HG02884 (cell line): ENCODE measurements around the gene AKAP13.
"Not testable (repeated sequence)": the region's sequence is repeated elsewhere in the genome, so short reads cannot be mapped to it uniquely, and the experiment has no call there.

Experiments
- ATAC-seq: cut with Tn5 transposase; IDR thresholded peaks from one replicate; pipeline ENCODE4 v1.9.1; 2021; ENCODE audit warnings: mild to moderate bottlenecking, moderate library complexity; ENCODE audit not compliant: unreplicated experiment

AKAP13 gene

GRCh38 chr15:85558848-85559247, 178.4 kb downstream of the AKAP13 start:
- ATAC-seq: no peak

GRCh38 chr15:85559530-85559929, 179.1 kb downstream of the AKAP13 start:
- no peak for ATAC-seq

- ATAC-seq: no peak
Observed at GRCh38 chr15:85562824-85563223, 182.4 kb downstream of the AKAP13 start.

GRCh38 chr15:85563328-85563727, 182.9 kb downstream of the AKAP13 start:
- no peak for ATAC-seq

DNA sequence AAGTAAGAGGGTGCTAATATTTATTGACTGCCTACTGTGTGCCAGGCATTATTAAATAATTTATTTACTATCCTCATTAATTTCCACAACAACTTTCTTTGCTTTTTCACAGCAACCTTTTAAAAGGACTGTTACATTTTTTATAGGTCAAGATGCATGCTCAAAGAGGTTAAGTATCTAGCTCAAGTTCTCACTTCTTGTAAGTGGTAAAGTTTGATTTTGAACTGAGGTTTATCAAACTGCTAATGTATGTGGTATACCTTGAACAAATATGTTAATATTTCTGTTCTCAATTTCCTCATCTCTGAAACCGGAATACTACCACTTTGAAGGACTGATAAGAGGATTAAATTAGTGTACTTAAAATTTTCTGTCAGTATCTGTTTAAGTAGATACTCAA, 183.3 kb downstream of the AKAP13 start:
- no peak for ATAC-seq

- no peak for ATAC-seq
Observed at GRCh38 chr15:85564686-85565085, 184.3 kb downstream of the AKAP13 start.

DNA sequence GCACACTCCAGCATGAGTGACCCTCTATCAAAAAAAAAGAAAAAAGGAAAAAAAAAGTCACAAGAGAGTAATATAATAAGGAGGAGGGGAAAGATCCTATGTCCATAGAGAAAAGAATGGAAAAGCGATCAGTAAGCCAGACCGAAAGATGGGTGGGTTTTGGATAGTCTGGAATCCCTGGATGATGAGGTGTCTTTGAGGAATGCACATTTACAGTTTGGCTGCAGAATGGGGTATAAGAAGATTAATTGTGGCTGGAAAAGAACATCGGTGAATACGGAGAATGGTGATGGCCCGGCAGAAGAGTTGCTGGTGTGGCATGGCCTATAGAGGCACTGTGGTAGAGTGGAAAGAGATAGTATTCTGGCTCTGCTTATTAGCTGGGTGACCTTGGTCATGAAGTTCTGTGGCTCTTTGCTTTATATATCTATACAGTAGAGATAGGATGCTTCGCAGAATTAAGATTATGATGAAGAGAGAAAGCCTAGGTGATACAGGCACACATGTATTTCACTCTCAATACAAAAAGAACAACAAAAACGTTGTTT, 187.9 kb downstream of the AKAP13 start:
- ATAC-seq: no peak

DNA sequence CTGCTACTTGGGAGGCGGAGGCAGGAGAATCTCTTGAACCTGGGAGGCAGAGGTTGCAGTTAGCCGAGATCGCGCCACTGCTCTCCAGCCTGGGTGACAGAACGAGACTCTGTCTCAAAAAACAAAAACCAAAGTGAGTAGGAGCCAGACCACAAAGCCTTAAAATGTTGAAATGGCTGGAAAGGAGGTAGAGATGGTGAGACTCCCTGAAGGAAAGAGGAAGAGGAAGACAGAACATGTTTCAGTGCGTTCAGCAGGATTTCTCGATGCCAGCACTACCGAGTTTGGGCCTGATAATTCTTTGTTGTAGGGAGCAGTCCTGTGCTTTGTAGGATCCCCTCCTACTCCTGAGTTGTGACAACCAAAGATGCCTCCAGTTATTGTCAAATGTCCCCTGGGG, 189.9 kb downstream of the AKAP13 start:
- ATAC-seq: no peak

GRCh38 chr15:85571780-85572179, 191.4 kb downstream of the AKAP13 start:
- no peak for ATAC-seq

- ATAC-seq: no peak
Observed at GRCh38 chr15:85576392-85576791, 196.0 kb downstream of the AKAP13 start.

- ATAC-seq: no peak
Observed at GRCh38 chr15:85578941-85579701, 198.7 kb downstream of the AKAP13 start.

DNA sequence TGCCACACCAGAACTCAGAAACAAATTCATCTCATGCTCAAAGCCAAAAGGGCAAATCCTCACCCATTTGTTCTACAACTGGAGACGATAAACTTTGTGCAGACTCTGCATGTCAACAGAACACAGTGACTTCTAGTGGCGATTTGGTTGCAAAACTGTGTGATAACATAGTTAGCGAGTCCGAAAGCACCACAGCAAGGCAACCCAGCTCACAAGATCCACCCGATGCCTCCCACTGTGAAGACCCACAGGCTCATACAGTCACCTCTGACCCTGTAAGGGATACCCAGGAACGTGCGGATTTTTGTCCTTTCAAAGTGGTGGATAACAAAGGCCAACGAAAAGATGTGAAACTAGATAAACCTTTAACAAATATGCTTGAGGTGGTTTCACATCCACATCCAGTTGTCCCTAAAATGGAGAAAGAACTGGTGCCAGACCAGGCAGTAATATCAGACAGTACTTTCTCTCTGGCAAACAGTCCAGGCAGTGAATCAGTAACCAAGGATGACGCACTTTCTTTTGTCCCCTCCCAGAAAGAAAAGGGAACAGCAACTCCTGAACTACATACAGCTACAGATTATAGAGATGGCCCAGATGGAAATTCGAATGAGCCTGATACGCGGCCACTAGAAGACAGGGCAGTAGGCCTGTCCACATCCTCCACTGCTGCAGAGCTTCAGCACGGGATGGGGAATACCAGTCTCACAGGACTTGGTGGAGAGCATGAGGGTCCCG, 199.7 kb downstream of the AKAP13 start:
- no peak for ATAC-seq

- ATAC-seq: no peak
Observed at GRCh38 chr15:85580879-85581278, 200.5 kb downstream of the AKAP13 start.

DNA sequence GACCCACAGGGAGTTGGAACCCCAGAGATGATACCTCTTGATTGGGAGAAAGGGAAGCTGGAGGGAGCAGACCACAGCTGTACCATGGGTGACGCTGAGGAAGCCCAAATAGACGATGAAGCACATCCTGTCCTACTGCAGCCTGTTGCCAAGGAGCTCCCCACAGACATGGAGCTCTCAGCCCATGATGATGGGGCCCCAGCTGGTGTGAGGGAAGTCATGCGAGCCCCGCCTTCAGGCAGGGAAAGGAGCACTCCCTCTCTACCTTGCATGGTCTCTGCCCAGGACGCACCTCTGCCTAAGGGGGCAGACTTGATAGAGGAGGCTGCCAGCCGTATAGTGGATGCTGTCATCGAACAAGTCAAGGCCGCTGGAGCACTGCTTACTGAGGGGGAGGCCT, 201.1 kb downstream of the AKAP13 start:
- no peak for ATAC-seq

- peak; percentile 43 for ATAC-seq
Observed at GRCh38 chr15:85582131-85583079, 202.0 kb downstream of the AKAP13 start.

- ATAC-seq: no peak
Observed at GRCh38 chr15:85583442-85583841, 203.0 kb downstream of the AKAP13 start.

DNA sequence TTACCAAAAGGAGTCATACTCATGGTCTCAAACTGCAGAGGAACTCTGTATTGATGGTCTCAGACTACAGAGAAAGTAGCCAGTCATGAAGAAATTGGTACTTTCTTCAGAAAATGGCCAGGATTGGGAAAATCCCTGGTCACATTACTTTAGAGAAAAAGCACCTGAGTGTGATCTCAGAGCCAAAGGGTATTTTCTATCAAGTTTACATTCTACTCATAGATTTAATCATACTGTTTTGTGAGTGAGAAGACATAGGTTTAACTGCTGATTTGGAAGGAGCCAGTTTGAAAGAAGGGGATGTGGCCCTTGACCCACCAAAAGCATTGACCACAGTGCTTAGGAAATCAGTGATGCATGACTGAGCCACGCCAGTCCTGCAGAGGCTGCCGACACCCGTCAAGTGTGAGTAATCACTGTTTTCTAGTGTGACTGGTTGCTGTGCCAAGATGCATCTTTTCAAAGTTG, 203.6 kb downstream of the AKAP13 start:
- peak; percentile 30 for ATAC-seq

- no peak for ATAC-seq
Observed at GRCh38 chr15:85584872-85585271, 204.5 kb downstream of the AKAP13 start.

GRCh38 chr15:85586196-85586595, 205.8 kb downstream of the AKAP13 start:
- not testable (repeated sequence) for ATAC-seq

GRCh38 chr15:85587707-85588411, 207.5 kb downstream of the AKAP13 start:
- no peak for ATAC-seq
